HG02884 (cell line): ENCODE measurements around the gene TMIGD2.
"Not testable (repeated sequence)": the region's sequence is repeated elsewhere in the genome, so short reads cannot be mapped to it uniquely, and the experiment has no call there.

Experiments
- ATAC-seq: cut with Tn5 transposase; IDR thresholded peaks from one replicate; pipeline ENCODE4 v1.9.1; 2021; ENCODE audit warnings: mild to moderate bottlenecking, moderate library complexity; ENCODE audit not compliant: unreplicated experiment

Gene TMIGD2

DNA sequence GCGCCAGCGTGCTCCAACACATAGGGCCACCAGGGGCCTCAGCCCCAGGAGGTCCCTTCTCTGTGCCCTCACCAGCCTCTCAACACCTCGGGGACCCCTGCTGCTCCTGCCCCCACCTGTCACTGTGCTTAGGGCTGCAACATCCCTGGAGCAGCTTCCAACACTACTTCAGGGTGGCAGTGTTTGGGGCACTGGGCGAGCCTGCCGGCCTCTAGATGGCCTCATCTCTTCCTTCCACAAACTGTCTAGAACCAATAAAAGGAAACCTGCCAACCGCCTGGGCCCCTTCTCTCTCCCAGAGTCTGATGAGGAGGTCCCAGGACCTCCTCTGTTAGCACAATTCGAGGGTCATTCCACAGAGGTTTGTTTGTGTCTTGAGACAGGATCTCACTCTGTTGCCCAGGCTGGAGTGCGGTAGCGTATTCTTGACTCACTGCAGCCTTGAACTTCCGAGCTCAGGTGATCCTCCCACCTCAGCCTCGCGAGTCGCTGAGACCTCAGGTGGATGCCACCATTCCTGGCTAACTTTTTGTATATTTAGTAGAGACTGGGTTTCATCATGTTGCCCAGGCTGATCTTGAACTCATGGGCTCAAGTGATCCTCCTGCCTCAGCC lies 33.3 kb downstream of the TMIGD2 start:
- ATAC-seq, result no peak

- no peak for ATAC-seq
These were observed 34.0 kb downstream of the TMIGD2 start for GRCh38 chr19:4267901-4268815.

DNA sequence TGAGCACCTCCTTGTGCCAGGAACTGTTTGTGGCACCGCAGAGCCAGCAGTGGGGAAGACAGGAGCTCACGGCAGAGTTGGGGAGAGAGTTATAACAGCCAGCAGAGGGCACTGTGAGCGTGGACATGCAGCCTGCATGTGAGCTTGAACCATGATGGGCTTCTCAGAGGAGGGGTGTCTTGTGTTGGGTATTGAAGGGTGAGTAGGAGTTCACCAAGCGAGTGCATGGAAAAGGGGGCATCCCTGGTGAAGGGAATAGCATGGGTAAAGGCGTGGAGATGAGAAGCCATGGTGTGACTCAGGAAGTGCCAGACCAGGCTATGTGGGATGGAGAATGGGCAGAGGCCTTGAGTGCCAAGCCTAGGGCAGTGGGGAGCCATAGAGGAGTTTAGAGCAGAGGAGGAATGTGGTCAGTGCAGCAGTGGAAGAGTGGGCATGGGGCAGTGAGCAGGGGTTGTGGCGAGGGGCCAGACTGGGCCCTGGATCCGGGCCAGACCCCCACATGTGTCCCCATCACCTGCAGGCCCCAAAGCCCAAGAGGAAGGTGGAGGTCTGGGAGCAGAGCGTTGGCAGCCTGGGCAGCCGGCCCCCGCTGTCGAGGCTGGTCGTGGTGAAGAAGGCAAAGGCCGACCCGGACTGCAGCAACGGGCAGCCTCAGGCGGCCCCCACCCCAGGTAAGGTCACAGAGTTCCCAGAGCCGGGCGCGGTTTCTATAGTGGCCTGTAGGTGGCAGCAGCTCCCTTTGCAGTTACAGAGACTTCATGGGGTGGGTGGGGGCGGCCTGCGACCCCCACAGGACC lies 34.9 kb downstream of the TMIGD2 start:
- no peak for ATAC-seq

- no peak for ATAC-seq
These were observed 35.8 kb downstream of the TMIGD2 start for GRCh38 chr19:4266253-4267000.

GRCh38 chr19:4264812-4265211 lies 37.4 kb downstream of the TMIGD2 start:
- ATAC-seq, result no peak

DNA sequence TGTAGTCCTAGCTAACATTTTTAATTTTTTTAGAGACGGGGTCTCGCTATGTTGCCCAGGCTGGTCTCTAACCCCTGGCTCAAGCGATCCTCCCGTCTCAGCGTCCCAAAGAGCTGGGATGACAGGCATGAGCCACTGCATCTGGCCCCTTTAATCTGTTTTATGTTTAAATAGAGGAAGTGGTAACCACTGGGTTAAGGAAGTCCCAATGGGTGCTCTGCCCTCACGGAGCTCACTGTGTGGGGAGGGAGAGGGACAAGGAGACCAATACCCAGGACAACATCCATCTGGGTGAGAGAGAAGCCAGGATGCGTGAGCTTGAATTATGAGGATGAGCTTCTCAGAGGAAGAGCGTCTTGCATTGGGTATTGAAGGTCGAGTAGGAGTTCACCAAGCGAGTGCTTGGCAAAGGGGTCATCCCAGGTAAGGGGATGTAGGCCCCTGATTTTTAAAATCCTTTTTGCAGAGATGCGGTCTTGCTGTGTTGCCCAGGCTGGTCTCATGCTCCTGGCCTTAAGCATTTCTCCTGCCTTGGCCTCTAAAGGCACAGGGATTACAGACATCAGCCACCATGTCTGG lies 41.5 kb downstream of the TMIGD2 start:
- no peak for ATAC-seq

DNA sequence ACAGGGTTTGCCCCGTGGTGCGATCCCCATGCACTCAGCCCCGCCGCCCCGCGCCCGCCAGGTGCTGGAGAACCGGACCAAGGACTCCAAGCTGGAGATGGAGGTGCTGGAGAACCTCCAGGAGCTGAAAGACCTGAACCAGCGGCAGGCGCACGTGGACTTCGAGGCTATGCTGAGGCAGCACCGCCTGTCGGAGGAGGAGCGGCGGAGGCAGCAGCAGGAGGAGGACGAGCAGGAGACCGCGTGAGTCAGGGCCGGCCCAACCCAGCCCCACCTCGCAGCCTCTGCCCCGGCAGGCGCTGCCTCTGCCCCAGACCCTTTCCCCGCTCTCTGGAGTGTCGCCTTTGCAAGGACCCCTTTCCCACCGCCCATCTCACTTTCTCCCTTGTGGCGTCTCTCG lies 44.0 kb downstream of the TMIGD2 start:
- no peak for ATAC-seq

GRCh38 chr19:4257025-4257424 lies 45.2 kb downstream of the TMIGD2 start:
- no peak for ATAC-seq

DNA sequence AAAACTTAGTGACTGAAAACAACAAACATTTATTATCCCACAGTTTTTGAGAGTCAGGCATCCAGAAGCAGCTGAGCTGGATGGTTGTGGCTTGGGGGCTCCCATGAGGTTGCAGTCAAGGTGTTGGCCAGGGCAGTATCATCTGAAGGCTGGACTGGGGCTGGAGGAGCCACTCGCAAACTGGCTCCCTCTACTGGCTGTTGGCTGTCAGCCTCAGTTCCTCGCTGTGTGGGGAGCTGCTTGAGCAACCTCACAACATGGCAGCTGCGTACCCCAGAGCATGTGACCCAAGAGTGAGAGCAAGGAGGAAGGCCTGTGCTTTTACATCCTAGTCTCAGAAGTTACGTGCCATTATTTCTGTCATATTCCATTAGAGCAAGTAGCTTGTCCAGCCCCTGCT lies 45.6 kb downstream of the TMIGD2 start:
- ATAC-seq, result no peak

- peak; percentile 76 for ATAC-seq
These were observed 55.2 kb downstream of the TMIGD2 start, which contains the start of gene YJU2 for GRCh38 chr19:4246767-4247593. YJU2 (plus strand) TSS chr19:4247080; CDS start chr19:4247147, 67 bp downstream.

DNA sequence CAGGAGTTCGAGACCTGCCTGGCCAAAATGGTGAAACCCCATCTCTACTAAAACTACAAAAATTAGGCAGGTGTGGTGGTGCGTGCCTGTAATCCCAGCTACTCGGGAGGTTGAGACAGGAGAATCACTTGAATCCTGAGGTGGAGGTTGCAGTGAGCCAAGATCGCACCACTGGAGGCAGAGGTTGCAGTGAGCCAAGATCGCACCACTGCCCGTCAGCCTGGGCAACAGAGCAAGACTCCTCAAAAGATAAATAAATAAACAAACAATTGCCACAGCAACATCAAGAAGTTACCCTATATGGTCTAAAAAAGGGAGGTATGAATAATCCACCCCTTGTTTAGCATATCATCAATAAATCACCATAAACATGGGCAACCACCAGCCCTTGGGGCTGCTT lies 56.3 kb downstream of the TMIGD2 start:
- not testable (repeated sequence) for ATAC-seq
